NT2/D1 (cell line): ENCODE data around the gene PNPLA7.

Experiments used
- DNase-seq: peaks from one replicate; pipeline ENCODE4 v3.0.0-alpha.2; 2011; ENCODE audit warnings: low read depth, low spot score
- H3K27me3 ChIP-seq: 2 replicates; pipeline ENCODE4 v1.6.0; 2011; ENCODE audit warnings: mild to moderate bottlenecking; ENCODE audit not compliant: insufficient read length, insufficient read depth
- H3K36me3 ChIP-seq: 2 replicates; pipeline ENCODE4 v1.6.1; 2011; ENCODE audit warnings: mild to moderate bottlenecking, low read length, mixed read lengths; ENCODE audit not compliant: insufficient read depth, insufficient read length
- H3K4me1 ChIP-seq: 2 replicates; pipeline ENCODE4 v1.5.1; 2011; ENCODE audit not compliant: insufficient read depth, insufficient read length
- H3K4me3 ChIP-seq: 2 replicates; pipeline ENCODE4 v1.5.1; 2011; ENCODE audit warnings: low read depth; ENCODE audit not compliant: insufficient read length
- H3K9ac ChIP-seq: 2 replicates; pipeline ENCODE4 v1.6.0; 2011; ENCODE audit warnings: low read depth; ENCODE audit not compliant: insufficient read length
- H3K9me3 ChIP-seq: 2 replicates; pipeline ENCODE4 v1.5.1; 2011; ENCODE audit warnings: mild to moderate bottlenecking, low read length; ENCODE audit not compliant: insufficient read depth
- SUZ12 ChIP-seq: IDR thresholded peaks from 2 replicates; pipeline ENCODE4 v1.6.1; 2011; ENCODE audit not compliant: insufficient read length, insufficient read depth; ENCODE audit errors: extremely low read depth
- YY1 ChIP-seq: IDR thresholded peaks from 2 replicates; pipeline ENCODE4 v1.6.1; 2011; ENCODE audit not compliant: insufficient read length, insufficient read depth
- ZNF274 ChIP-seq: IDR thresholded peaks from 2 replicates; pipeline ENCODE4 v1.6.1; 2011; ENCODE audit warnings: mild to moderate bottlenecking, low read depth, low read length

Gene PNPLA7

GRCh38 chr9:137461663-137462395 is 88.4 kb downstream of the PNPLA7 start:
- Histone ChIP-seq H3K4me1 (peaks cover 25% of the 10 kb centered on the region), H3K9me3 (no peaks in the 10 kb centered on the region), H3K4me3 (no peak overlapping the region), H3K9ac (no peak overlapping the region), H3K27me3 (peaks cover 20% of the 10 kb centered on the region), H3K36me3 (peaks cover 14% of the 10 kb centered on the region)
- no peak for TF ChIP-seq YY1
- no peak for TF ChIP-seq SUZ12
- TF ChIP-seq ZNF274: no peak
- DNase-seq: peak; percentile 62

GRCh38 chr9:137461316-137461662 is 88.9 kb downstream of the PNPLA7 start:
- Histone ChIP-seq H3K36me3 (peaks cover 19% of the 10 kb centered on the region), H3K4me3 (no peak overlapping the region), H3K9ac (no peak overlapping the region), H3K27me3 (peaks cover 20% of the 10 kb centered on the region), H3K9me3 (no peaks in the 10 kb centered on the region), H3K4me1 (peaks cover 27% of the 10 kb centered on the region)
- DNase-seq: no peak
- TF ChIP-seq SUZ12: no peak
- no peak for TF ChIP-seq ZNF274
- no peak for TF ChIP-seq YY1

- no peak for DNase-seq
- Histone ChIP-seq H3K9me3 (no peaks in the 10 kb centered on the region), H3K4me3 (no peak overlapping the region), H3K4me1 (peaks cover 31% of the 10 kb centered on the region), H3K27me3 (peaks cover 20% of the 10 kb centered on the region), H3K9ac (no peak overlapping the region), H3K36me3 (peaks cover 26% of the 10 kb centered on the region)
- TF ChIP-seq YY1 (no peak), ZNF274 (no peak), SUZ12 (no peak)
These were observed 89.6 kb downstream of the PNPLA7 start for GRCh38 chr9:137460363-137461315.

- no peak for DNase-seq
- Histone ChIP-seq H3K4me3 (no peak overlapping the region), H3K4me1 (peaks cover 39% of the 10 kb centered on the region), H3K9me3 (no peaks in the 10 kb centered on the region), H3K27me3 (peaks cover 20% of the 10 kb centered on the region), H3K36me3 (peaks cover 34% of the 10 kb centered on the region), H3K9ac (peak overlapping the region; percentile 58)
- TF ChIP-seq ZNF274 (no peak), YY1 (no peak)
These were observed 90.4 kb downstream of the PNPLA7 start for GRCh38 chr9:137459601-137460362.

GRCh38 chr9:137459152-137459600 is 91.0 kb downstream of the PNPLA7 start, which contains the start of gene NSMF:
Gene NSMF, minus strand, starts transcription at chr9:137459334. Its CDS starts 232 bp downstream, at chr9:137459102.
- Histone ChIP-seq H3K4me1 (peaks cover 43% of the 10 kb centered on the region), H3K27me3 (peaks cover 20% of the 10 kb centered on the region), H3K36me3 (peaks cover 40% of the 10 kb centered on the region), H3K9ac (peak within 1 kb of the TSS; percentile 92), H3K9me3 (no peaks in the 10 kb centered on the region), H3K4me3 (peak within 1 kb of the TSS; percentile 79)
- TF ChIP-seq YY1 (no peak), ZNF274 (no peak), SUZ12 (no peak)
- DNase-seq: peak; percentile 83

GRCh38 chr9:137458194-137459151 is 91.7 kb downstream of the PNPLA7 start:
- peaks cover 45% of the 10 kb centered on the region for H3K4me1 ChIP-seq
- DNase-seq: no peak
- peaks cover 40% of the 10 kb centered on the region for H3K36me3 ChIP-seq
- H3K27me3 ChIP-seq: peaks cover 20% of the 10 kb centered on the region
- peak overlapping the region; percentile 79 for H3K4me3 ChIP-seq
- no peak for TF ChIP-seq YY1
- no peak for TF ChIP-seq SUZ12
- TF ChIP-seq ZNF274: no peak
- no peaks in the 10 kb centered on the region for H3K9me3 ChIP-seq
- H3K9ac ChIP-seq: peak overlapping the region; percentile 92
